Right lobe of liver (tissue), 4 donors: Measurements from ENCODE around the gene SHQ1.

Source experiments
- POLR2A ChIP-seq: fragments of 450-650 bp; IDR thresholded peaks from one replicate; pipeline ENCODE4 v1.6.1; 2017; ENCODE audit warnings: antibody characterized with exemption, mild to moderate bottlenecking
- TF ChIP-seq, protein P1 (sequence below), 4 donors: fragments of 200-600 bp in 3 of 4; fragments of 450-650 bp in 1 of 4; IDR thresholded peaks; one replicate each; pipeline versions ENCODE4 v1.5.1 to v1.8.0; 2016 to 2022; ENCODE audit warnings: antibody characterized with exemption in 4 of 4, mild to moderate bottlenecking in 2 of 4
- donor health status: DM: no; HTN: no; CAD: no.
- donor health status: DM: no; HTN: no; CAD: no.
- donor health status: DM: no; HTN: yes; CAD: no.

DNA sequence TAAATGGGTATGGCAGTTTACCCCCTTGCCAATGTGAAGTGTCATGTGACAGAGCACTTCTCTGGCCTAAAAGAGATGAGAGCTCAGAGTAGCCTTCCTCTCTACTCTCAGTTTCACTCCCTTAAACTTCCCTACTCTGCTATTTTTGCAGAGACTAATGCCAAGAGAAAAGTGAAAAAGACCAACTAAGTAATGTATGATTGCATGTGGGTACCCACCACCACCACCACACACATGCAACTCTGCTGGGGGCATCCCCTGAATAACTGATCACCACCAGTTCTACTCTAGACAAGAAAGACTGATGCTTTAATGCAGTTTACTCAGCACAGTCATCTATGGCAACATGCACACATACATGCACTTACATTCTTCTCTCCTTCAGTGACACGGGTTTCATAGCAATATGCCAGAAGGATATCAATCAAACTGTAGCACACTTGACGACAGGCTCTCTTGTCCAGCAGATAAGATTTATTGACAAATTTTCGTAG, 31.3 kb downstream of the SHQ1 start:
- TF ChIP-seq, protein P1, sequence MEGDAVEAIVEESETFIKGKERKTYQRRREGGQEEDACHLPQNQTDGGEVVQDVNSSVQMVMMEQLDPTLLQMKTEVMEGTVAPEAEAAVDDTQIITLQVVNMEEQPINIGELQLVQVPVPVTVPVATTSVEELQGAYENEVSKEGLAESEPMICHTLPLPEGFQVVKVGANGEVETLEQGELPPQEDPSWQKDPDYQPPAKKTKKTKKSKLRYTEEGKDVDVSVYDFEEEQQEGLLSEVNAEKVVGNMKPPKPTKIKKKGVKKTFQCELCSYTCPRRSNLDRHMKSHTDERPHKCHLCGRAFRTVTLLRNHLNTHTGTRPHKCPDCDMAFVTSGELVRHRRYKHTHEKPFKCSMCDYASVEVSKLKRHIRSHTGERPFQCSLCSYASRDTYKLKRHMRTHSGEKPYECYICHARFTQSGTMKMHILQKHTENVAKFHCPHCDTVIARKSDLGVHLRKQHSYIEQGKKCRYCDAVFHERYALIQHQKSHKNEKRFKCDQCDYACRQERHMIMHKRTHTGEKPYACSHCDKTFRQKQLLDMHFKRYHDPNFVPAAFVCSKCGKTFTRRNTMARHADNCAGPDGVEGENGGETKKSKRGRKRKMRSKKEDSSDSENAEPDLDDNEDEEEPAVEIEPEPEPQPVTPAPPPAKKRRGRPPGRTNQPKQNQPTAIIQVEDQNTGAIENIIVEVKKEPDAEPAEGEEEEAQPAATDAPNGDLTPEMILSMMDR (IDR thresholded peaks at IDR 0.05) = no peak
- TF ChIP-seq POLR2A = no peak
